ENCODE results near the gene CNTLN.
"Not testable (repeated sequence)": the region's sequence is repeated elsewhere in the genome, so short reads cannot be mapped to it uniquely, and the experiment has no call there.

Gene CNTLN

GRCh38 chr9:17204611-17205152, 69.8 kb downstream of the CNTLN start:
- no peak for DNase-seq

- DNase-seq, result no peak
Measured at GRCh38 chr9:17216011-17216410, 81.2 kb downstream of the CNTLN start.

- DNase-seq, result no peak
Measured at GRCh38 chr9:17216646-17217045, 81.8 kb downstream of the CNTLN start.

GRCh38 chr9:17217272-17217671, 82.4 kb downstream of the CNTLN start:
- DNase-seq, result no peak

- no peak for DNase-seq
Measured at GRCh38 chr9:17219261-17219660, 84.4 kb downstream of the CNTLN start.

- DNase-seq, result no peak
Measured at GRCh38 chr9:17222932-17223331, 88.1 kb downstream of the CNTLN start.

GRCh38 chr9:17225407-17225806, 90.6 kb downstream of the CNTLN start:
- DNase-seq, result no peak

GRCh38 chr9:17229945-17230560, 95.2 kb downstream of the CNTLN start:
- no peak for DNase-seq

- DNase-seq, result no peak
Measured at GRCh38 chr9:17230646-17231045, 95.8 kb downstream of the CNTLN start.

- no peak for DNase-seq
Measured at GRCh38 chr9:17236147-17236546, 101.3 kb downstream of the CNTLN start.

GRCh38 chr9:17246770-17247169, 111.9 kb downstream of the CNTLN start:
- DNase-seq, result no peak

- no peak for DNase-seq
Measured at GRCh38 chr9:17251100-17251499, 116.3 kb downstream of the CNTLN start.

GRCh38 chr9:17268531-17269188, 133.8 kb downstream of the CNTLN start:
- not testable (repeated sequence) for DNase-seq

- DNase-seq, result no peak
Measured at GRCh38 chr9:17269799-17270198, 135.0 kb downstream of the CNTLN start.

- no peak for DNase-seq
Measured at GRCh38 chr9:17272536-17272935, 137.7 kb downstream of the CNTLN start.

GRCh38 chr9:17280350-17281012, 145.6 kb downstream of the CNTLN start:
- DNase-seq, result no peak

GRCh38 chr9:17290673-17291072, 155.8 kb downstream of the CNTLN start:
- not testable (repeated sequence) for DNase-seq

GRCh38 chr9:17291766-17292165, 156.9 kb downstream of the CNTLN start:
- DNase-seq, result peak; percentile 26

GRCh38 chr9:17293685-17294084, 158.8 kb downstream of the CNTLN start:
- DNase-seq, result no peak

GRCh38 chr9:17294822-17295624, 160.2 kb downstream of the CNTLN start:
- DNase-seq, result no peak

GRCh38 chr9:17315341-17315740, 180.5 kb downstream of the CNTLN start:
- DNase-seq, result peak; percentile 43

- DNase-seq, result peak; percentile 27
Measured at GRCh38 chr9:17318821-17319320, 184.0 kb downstream of the CNTLN start.

- DNase-seq, result no peak
Measured at GRCh38 chr9:17319864-17320263, 185.0 kb downstream of the CNTLN start.
